Activated T-helper 2 cell treated with anti-CD3 and anti-CD28 coated beads, Interferon-gamma antibody, Interleukin-2, Interleukin-4, amounts not matched to agents 10 μg/mL and 5 μg/mL and 100 μg/mL, durations not matched to agents 14 hours and 24 hours and 36 hours (primary cell): Measurements from ENCODE around the gene EFNA5. TPM values are rescaled to one million over a fixed set of nuclear protein-coding genes. Genes with fewer than 3 reads are reported as not detected.

Experiments used
- DNase-seq: peaks from one replicate; pipeline ENCODE4 v3.0.0; 2021; ENCODE audit warnings: low spot score
- H3K27ac Mint-ChIP-seq: one replicate; pipeline ENCODE4 v1.8.0; 2021; ENCODE audit warnings: mixed read lengths
- H3K27me3 Mint-ChIP-seq: one replicate; pipeline ENCODE4 v1.8.0; 2021; ENCODE audit warnings: low read depth, mixed read lengths
- H3K36me3 Mint-ChIP-seq: one replicate; pipeline ENCODE4 v1.8.0; 2021; ENCODE audit warnings: low read depth, mixed read lengths
- H3K4me1 Mint-ChIP-seq: one replicate; pipeline ENCODE4 v1.8.0; 2021; ENCODE audit warnings: low read depth, mixed read lengths
- H3K4me3 Mint-ChIP-seq: one replicate; pipeline ENCODE4 v1.8.0; 2021; ENCODE audit warnings: low read depth, mild to moderate bottlenecking, moderate library complexity, mixed read lengths
- H3K9me3 Mint-ChIP-seq: one replicate; pipeline ENCODE4 v1.8.0; 2021; ENCODE audit warnings: mixed read lengths
- intact Hi-C: fragments of 100-400 bp; cut with micrococcal nuclease; formaldehyde crosslinking; loops from one replicate; pipeline ENCODE4 v1.15.1; 2023
- total RNA-seq: library from RNA; stranded (reverse); gene quantifications from 2 replicates; pipeline ENCODE4 v1.2.3, GENCODE V29; 2022

Gene EFNA5
- total RNA-seq, 1 donor from 2014 or later: not detected

DNA sequence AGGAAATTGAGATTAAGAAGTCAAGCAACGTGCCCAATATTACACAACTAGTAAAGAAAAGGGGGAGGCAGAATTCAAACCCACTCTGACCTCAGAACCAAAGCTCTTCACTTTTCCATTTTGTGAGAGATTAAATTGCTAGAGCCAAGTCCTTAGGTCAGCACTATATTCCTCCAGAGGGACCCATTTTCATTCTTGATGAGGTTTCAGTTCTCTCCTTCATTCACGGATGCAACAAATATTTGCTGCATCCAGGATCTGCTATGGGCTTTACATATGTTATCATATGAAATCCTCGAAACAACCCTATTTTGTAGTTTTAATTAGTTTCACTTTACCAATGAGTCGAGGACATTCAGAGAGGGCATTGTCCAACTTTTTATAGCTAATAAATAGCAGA lies 239.2 kb downstream of the EFNA5 start:
- Mint-ChIP-seq H3K9me3 (no peaks in the 10 kb centered on the region), H3K27ac (no peak overlapping the region), H3K36me3 (no peaks in the 10 kb centered on the region), H3K4me1 (peaks cover 2% of the 10 kb centered on the region), H3K27me3 (peaks cover 7% of the 10 kb centered on the region), H3K4me3 (no peak overlapping the region)
- DNase-seq: no peak
- intact Hi-C loops: no loop called here

DNA sequence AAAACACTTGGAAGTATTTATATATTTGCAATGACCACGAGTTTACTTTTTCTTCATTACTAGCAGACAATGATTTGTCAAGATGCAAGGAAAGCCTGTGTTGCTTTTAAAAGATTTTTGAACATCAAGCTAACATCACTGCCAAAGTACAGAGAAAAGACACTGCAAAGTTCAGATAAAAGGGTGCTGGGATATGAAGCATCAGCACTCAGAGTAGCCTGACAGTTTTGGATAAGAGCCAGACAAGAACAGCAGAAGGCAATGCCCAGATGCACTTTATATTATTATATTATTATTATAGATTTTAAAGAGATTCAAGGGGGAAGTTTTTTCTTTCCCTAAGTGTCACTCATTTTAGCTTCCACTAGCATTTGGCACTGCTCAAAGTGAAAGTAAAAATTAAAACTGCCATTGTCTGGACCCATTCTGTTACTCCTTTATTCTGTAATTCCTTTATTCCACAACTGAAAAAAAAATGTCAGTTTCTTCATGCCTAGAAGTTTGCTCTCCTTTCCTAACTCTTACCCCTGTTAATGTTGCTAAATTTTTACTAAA lies 240.6 kb downstream of the EFNA5 start:
- Mint-ChIP-seq H3K4me3 (no peak overlapping the region), H3K9me3 (no peaks in the 10 kb centered on the region), H3K27me3 (peaks cover 6% of the 10 kb centered on the region), H3K4me1 (peaks cover 2% of the 10 kb centered on the region), H3K27ac (no peak overlapping the region), H3K36me3 (no peaks in the 10 kb centered on the region)
- DNase-seq: no peak
- intact Hi-C loops: no loop called here

DNA sequence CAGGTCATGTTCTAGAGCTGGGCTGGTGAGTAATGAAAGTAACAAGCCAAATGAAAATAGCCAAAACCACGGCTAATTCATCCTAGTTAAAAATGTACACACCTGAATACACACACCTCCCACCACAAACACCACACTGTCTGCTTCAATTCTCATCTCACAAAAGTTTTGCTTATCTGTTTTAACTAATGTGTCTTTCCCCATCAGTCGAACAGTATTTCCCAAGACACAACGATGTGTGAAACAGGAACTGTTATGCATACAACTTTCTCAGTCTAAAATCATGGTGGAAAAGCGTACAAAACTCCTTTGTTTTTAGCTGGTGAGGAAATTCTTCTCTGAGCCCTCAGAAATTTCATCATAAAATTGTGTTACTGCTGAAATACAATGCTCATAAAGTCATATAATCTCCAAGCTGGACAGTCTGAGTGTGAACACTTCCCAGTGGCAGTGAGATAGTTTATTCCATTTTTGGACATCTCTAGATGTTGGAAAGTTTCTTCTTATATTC lies 242.4 kb downstream of the EFNA5 start:
- peaks cover 2% of the 10 kb centered on the region for H3K27me3 Mint-ChIP-seq
- H3K27ac Mint-ChIP-seq: no peak overlapping the region
- no peaks in the 10 kb centered on the region for H3K9me3 Mint-ChIP-seq
- H3K4me3 Mint-ChIP-seq: no peak overlapping the region
- H3K36me3 Mint-ChIP-seq: no peaks in the 10 kb centered on the region
- peaks cover 2% of the 10 kb centered on the region for H3K4me1 Mint-ChIP-seq
- intact Hi-C loops: no loop called here
- no peak for DNase-seq

DNA sequence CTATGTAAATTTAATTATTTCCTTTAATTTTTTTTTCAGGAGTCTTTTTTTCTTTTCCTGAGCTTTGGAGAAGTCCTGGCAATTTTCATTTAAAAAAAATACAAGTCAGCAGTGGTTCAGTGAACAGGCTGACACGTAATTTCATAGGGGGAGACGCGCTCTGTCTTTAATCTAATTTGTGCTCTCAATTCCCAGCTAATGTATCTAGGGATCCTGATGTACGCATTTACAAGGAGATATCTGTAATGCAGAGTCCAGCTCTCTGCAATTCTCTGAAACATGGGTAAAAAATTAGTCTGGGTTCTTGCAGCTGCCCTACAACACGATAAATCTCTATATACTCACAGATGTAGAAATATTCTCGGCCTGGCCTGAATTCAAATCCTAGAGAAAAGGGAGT lies 243.9 kb downstream of the EFNA5 start:
- no peaks in the 10 kb centered on the region for H3K36me3 Mint-ChIP-seq
- peaks cover 8% of the 10 kb centered on the region for H3K27me3 Mint-ChIP-seq

DNA sequence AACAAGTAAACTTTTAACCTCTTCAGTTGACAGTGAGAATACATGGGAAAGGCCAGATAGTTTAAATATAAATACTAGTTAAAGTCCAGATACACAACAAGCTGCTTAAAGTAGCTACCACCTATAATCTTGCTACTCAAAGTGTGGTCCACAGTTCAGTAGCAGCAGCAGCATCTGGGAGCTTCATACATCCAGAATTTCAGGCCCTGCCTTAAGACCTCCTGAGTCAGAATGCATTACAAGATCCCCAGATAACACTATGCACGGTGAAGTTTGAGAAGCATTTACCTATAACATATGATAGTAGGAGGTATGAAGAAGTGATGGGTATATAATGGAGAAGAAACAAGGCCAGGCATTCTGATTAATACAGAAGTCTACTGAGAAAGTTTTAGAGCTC lies 244.5 kb downstream of the EFNA5 start:
- peaks cover 11% of the 10 kb centered on the region for H3K27me3 Mint-ChIP-seq
- H3K9me3 Mint-ChIP-seq: no peaks in the 10 kb centered on the region
- H3K36me3 Mint-ChIP-seq: no peaks in the 10 kb centered on the region
- intact Hi-C loops: no loop called here
- no peak for DNase-seq
- no peak overlapping the region for H3K4me3 Mint-ChIP-seq
- peaks cover 2% of the 10 kb centered on the region for H3K4me1 Mint-ChIP-seq
- no peak overlapping the region for H3K27ac Mint-ChIP-seq

More for the DNA sequence above, 243.9 kb downstream of the EFNA5 start:
- no peak overlapping the region for H3K4me3 Mint-ChIP-seq
- no peak overlapping the region for H3K27ac Mint-ChIP-seq
- no peaks in the 10 kb centered on the region for H3K9me3 Mint-ChIP-seq
- no peak for DNase-seq
- H3K4me1 Mint-ChIP-seq: peaks cover 2% of the 10 kb centered on the region
- intact Hi-C loops: no loop called here

DNA sequence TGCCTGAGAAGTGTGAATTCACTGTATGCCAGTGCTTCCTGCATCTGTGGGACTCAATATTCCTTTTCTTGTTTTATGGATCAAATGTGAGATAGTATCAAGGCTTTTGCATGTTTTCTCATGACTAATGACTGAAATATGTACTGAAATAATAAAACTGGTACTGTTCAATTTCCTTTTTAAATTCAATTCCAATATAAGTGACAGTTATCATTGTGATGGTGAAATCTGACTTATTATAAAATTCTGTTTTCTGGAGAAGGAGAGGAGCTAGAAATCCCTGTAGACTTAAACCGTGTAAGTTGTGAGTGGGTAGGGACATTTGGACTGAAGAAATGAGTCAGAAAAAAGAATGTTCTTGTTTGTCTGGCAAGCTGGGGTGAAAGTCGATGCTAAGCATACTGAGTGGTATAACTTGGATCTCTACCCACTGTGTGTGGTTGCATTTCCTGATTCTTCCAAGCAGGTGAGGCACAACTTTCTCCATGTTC lies 245.2 kb downstream of the EFNA5 start:
- H3K27me3 Mint-ChIP-seq: peaks cover 11% of the 10 kb centered on the region
- no peak overlapping the region for H3K27ac Mint-ChIP-seq
- peaks cover 2% of the 10 kb centered on the region for H3K4me1 Mint-ChIP-seq
- no peaks in the 10 kb centered on the region for H3K36me3 Mint-ChIP-seq
- intact Hi-C loops: no loop called here
- H3K4me3 Mint-ChIP-seq: no peak overlapping the region
- DNase-seq: no peak
- H3K9me3 Mint-ChIP-seq: no peaks in the 10 kb centered on the region

DNA sequence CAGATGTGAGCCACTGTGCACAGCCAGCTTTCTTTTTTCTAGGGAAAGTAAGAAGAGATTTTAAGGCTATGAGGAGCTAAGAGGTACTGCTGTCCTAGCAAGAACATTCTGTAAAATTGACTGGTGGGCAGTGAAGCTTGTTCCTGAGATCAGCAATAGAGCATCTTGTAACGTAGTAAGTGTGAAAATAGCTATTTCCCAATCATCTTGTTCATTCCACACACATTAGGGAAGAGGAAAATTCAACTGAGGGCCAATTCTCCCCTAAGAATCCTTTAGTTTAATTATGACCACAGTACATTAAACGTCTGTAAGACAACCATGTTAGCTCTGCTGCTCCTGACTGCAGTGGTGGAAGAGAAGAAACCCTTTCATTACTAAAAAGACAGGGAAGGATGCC lies 246.2 kb downstream of the EFNA5 start:
- Mint-ChIP-seq H3K4me3 (no peak overlapping the region), H3K36me3 (no peaks in the 10 kb centered on the region), H3K27me3 (peaks cover 16% of the 10 kb centered on the region), H3K4me1 (no peaks in the 10 kb centered on the region), H3K9me3 (no peaks in the 10 kb centered on the region), H3K27ac (no peak overlapping the region)
- intact Hi-C loops: no loop called here
- no peak for DNase-seq

DNA sequence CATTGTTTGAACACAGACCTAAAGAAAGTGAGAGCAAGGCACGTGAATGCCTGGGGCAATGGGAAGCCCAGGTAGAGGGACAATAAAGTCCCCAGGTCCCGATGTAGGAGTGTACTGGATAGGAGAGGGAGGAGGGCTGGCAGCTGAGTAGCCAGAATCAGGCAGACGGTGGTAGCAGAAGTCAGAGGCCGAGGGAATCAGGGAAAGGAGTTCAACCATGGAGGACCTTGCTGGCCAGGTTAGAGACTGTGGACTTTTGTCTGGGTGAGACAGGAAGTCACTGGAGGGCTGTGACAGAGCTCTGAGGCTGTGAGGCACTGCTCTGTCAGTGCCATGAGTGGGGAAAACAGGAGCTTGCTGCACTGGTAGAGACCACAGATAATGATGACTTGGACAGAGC lies 248.2 kb downstream of the EFNA5 start:
- Mint-ChIP-seq H3K27me3 (peaks cover 14% of the 10 kb centered on the region), H3K27ac (no peak overlapping the region), H3K4me1 (no peaks in the 10 kb centered on the region), H3K9me3 (no peaks in the 10 kb centered on the region), H3K4me3 (no peak overlapping the region), H3K36me3 (no peaks in the 10 kb centered on the region)
- intact Hi-C loops: no loop called here
- no peak for DNase-seq

DNA sequence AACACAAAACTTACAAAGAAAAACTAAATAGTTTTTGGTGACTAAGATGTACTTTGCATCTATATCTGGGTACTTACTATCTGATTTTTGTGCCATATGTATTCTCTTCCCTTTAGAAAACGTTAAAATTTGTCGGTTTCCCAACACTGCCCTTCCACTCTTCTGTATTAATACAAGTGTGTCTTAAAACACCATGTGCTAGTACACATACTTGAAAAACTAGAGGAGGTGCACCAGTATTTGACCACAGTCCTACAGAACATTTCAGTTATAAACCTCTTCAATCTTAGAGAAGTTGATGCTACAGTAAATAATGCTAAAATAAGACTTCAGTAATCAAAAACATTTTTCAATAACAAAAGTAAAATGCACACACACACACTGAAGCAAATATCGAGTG lies 251.2 kb downstream of the EFNA5 start:
- no peak for DNase-seq
- Mint-ChIP-seq H3K27me3 (peaks cover 20% of the 10 kb centered on the region), H3K4me1 (no peaks in the 10 kb centered on the region), H3K4me3 (no peak overlapping the region), H3K36me3 (no peaks in the 10 kb centered on the region), H3K27ac (no peak overlapping the region), H3K9me3 (no peaks in the 10 kb centered on the region)
- intact Hi-C loops: no loop called here

DNA sequence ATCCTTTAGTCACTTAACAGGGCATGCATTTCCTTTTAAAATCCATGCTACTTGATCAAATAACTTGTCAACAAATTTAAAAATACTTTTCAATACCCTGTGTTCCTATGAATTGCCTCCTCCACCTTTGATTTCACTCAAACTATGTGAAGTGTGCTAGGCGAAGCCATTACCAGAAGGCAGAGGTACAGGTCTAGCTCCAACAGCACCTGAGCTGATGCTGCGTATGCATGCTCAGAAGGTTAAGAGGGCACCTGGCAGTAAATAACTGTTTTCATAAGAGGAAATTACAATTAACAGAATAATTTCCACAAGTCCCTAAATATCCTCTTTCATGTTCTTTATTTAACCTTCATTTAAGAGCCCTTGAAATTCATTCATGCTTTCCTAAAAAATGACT lies 251.8 kb downstream of the EFNA5 start:
- Mint-ChIP-seq H3K27ac (no peak overlapping the region), H3K4me3 (no peak overlapping the region), H3K27me3 (peaks cover 23% of the 10 kb centered on the region), H3K9me3 (no peaks in the 10 kb centered on the region), H3K36me3 (no peaks in the 10 kb centered on the region), H3K4me1 (no peaks in the 10 kb centered on the region)
- intact Hi-C loops: no loop called here
- no peak for DNase-seq

DNA sequence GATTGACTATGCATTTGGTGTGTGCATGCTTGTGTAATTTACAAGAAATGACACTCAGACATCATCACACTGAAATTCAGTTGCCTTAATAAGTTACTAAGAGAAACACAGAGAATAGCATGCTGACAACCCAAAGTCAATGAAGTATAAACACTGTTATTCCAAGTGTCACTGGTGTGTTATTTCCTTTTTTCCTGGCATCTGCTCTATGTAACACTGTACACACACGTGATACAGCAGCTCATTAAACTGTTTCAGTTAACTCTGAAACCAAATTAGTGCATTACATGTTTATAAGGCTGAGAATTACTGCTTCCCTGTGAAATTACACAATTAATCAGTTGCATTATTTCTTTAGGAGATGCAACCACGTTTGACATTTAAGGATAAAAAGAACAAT lies 252.7 kb downstream of the EFNA5 start:
- no peak for DNase-seq
- intact Hi-C loops: no loop called here
- Mint-ChIP-seq H3K27me3 (peaks cover 23% of the 10 kb centered on the region), H3K27ac (no peak overlapping the region), H3K4me3 (no peak overlapping the region), H3K36me3 (no peaks in the 10 kb centered on the region), H3K4me1 (no peaks in the 10 kb centered on the region), H3K9me3 (no peaks in the 10 kb centered on the region)

DNA sequence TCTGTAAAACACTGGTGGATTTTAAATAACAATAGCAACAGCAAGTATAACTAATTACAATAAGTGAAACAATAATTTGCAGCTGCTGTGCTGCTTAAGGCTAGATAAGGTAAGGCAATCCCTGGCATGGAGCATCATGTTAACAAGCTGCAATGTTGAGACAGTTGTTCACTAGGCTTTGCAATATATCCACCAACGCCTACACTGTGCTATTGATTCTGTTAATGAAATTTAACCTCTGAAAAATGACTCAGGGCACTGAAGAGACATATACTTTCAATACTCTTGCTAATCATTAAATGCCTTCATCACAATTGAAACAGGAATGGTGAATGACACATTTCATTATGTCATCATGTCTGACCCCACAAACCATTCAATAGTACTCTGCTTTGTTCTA lies 255.0 kb downstream of the EFNA5 start:
- H3K9me3 Mint-ChIP-seq: no peaks in the 10 kb centered on the region
- peaks cover 23% of the 10 kb centered on the region for H3K27me3 Mint-ChIP-seq
- no peak overlapping the region for H3K4me3 Mint-ChIP-seq
- DNase-seq: no peak
- no peaks in the 10 kb centered on the region for H3K36me3 Mint-ChIP-seq
- H3K4me1 Mint-ChIP-seq: no peaks in the 10 kb centered on the region
- no peak overlapping the region for H3K27ac Mint-ChIP-seq
- intact Hi-C loops: no loop called here

DNA sequence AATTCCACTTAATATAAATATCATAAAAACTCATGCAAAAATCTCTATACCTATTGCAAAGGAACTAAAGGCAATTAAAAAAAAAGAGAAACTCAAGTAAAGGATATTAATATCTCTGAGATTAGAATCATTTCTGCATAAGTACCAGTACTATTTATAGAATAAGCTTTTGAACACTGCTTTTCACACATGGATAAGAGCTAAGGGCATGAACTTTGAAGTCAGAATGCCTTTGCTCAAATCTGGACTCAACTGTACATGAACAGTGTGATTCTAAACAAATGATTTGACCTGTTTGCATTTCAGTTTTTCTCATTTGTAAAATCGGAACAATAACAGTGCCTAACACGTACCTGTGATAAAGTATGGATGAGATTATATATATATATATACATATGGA lies 255.9 kb downstream of the EFNA5 start:
- DNase-seq: no peak
- H3K4me3 Mint-ChIP-seq: no peak overlapping the region
- no peak overlapping the region for H3K27ac Mint-ChIP-seq
- H3K36me3 Mint-ChIP-seq: no peaks in the 10 kb centered on the region
- no peaks in the 10 kb centered on the region for H3K4me1 Mint-ChIP-seq
- H3K27me3 Mint-ChIP-seq: peaks cover 23% of the 10 kb centered on the region
- H3K9me3 Mint-ChIP-seq: no peaks in the 10 kb centered on the region
- intact Hi-C loops: no loop called here

DNA sequence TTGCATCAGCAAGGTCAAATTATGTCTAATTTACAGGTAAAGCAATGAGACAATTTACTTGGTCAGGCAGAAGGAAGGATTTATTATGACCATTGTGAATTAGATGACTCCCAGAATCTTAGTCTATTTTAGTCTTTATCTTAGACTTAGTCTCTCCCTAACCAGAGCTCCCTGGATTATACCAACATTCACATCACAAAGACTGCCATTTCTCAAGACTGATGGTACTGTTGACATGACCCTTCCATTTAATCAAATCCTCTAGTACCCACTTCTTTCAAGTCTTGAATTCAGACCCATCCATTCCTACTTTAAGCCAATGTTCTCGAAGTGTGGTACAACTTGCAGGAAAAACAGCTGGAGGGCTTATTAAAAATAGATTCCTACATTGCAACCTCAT lies 257.0 kb downstream of the EFNA5 start:
- Mint-ChIP-seq H3K4me1 (no peaks in the 10 kb centered on the region), H3K9me3 (no peaks in the 10 kb centered on the region), H3K36me3 (no peaks in the 10 kb centered on the region), H3K27me3 (peaks cover 22% of the 10 kb centered on the region), H3K4me3 (no peak overlapping the region), H3K27ac (no peak overlapping the region)
- intact Hi-C loops: no loop called here
- DNase-seq: no peak
